Hippocampal formation (tissue), 2 donors: ENCODE results near the gene GOLGA6L26.
"Not testable (repeated sequence)": the region's sequence is repeated elsewhere in the genome, so short reads cannot be mapped to it uniquely, and the experiment has no call there.

Source experiments
- DNase-seq, 2 donors: peaks; one replicate each; lab custom pipeline; 2025; lab: John Stamatoyannopoulos, UW

GOLGA6L26 gene

GRCh38 chr15:23334096-23334495 lies at the start of gene GOLGA6L26:
TSS of gene GOLGA6L26 (minus strand) at chr15:23334196. CDS start at chr15:23334135, 61 bp downstream.
- not testable (repeated sequence) for DNase-seq

- not testable (repeated sequence) for DNase-seq
Measured at GRCh38 chr15:23381192-23381591, 47.2 kb upstream of the GOLGA6L26 start.

GRCh38 chr15:23380700-23381099 lies 46.7 kb upstream of the GOLGA6L26 start:
- DNase-seq: not testable (repeated sequence)

- DNase-seq: not testable (repeated sequence)
Measured at GRCh38 chr15:23378946-23379345, 45.0 kb upstream of the GOLGA6L26 start.

- not testable (repeated sequence) for DNase-seq
Measured at GRCh38 chr15:23374226-23374625, 40.2 kb upstream of the GOLGA6L26 start.

- DNase-seq: not testable (repeated sequence)
Measured at GRCh38 chr15:23372891-23373600, 39.0 kb upstream of the GOLGA6L26 start.

- DNase-seq: no peak
Measured at GRCh38 chr15:23372284-23372683, 38.3 kb upstream of the GOLGA6L26 start.

GRCh38 chr15:23371868-23372267 lies 37.9 kb upstream of the GOLGA6L26 start:
- not testable (repeated sequence) for DNase-seq

GRCh38 chr15:23371134-23371533 lies 37.1 kb upstream of the GOLGA6L26 start:
- DNase-seq: not testable (repeated sequence)

- DNase-seq: no peak
Measured at GRCh38 chr15:23370578-23370977, 36.6 kb upstream of the GOLGA6L26 start.

GRCh38 chr15:23364261-23364660 lies 30.3 kb upstream of the GOLGA6L26 start:
- DNase-seq: not testable (repeated sequence)

GRCh38 chr15:23362622-23363021 lies 28.6 kb upstream of the GOLGA6L26 start:
- not testable (repeated sequence) for DNase-seq

- DNase-seq: not testable (repeated sequence)
Measured at GRCh38 chr15:23354448-23354847, 20.5 kb upstream of the GOLGA6L26 start, which contains the start of gene GOLGA8S. TSS of gene GOLGA8S (plus strand) at chr15:23354748. CDS start at chr15:23354810, 62 bp downstream.

GRCh38 chr15:23311233-23311632 lies 22.8 kb downstream of the GOLGA6L26 start:
- DNase-seq: not testable (repeated sequence)

- not testable (repeated sequence) for DNase-seq
Measured at GRCh38 chr15:23305921-23306320, 28.1 kb downstream of the GOLGA6L26 start.

GRCh38 chr15:23304805-23305204 lies 29.2 kb downstream of the GOLGA6L26 start:
- not testable (repeated sequence) for DNase-seq

- DNase-seq: not testable (repeated sequence)
Measured at GRCh38 chr15:23304267-23304666, 29.7 kb downstream of the GOLGA6L26 start.

- DNase-seq: not testable (repeated sequence)
Measured at GRCh38 chr15:23303654-23304053, 30.3 kb downstream of the GOLGA6L26 start.

- not testable (repeated sequence) for DNase-seq
Measured at GRCh38 chr15:23303246-23303645, 30.8 kb downstream of the GOLGA6L26 start.
